K562 (cell line): Measurements from ENCODE around the gene VPS37D. TPM values are rescaled to one million over a fixed set of nuclear protein-coding genes. Genes with fewer than 3 reads are reported as not detected.

Experiments used
- ARID2 ChIP-seq: fragments of 450-650 bp; IDR thresholded peaks from 2 replicates; pipeline ENCODE4 v1.6.1; 2017; ENCODE audit warnings: antibody characterized with exemption, mild to moderate bottlenecking
- FOXP1 ChIP-seq: sonication (generic); formaldehyde crosslinking; IDR thresholded peaks from 2 replicates; pipeline ENCODE4 v1.8.0; 2022; ENCODE audit warnings: mild to moderate bottlenecking, missing genetic modification reagents
- HMGN3 ChIP-seq: IDR thresholded peaks from 2 replicates; pipeline ENCODE4 v1.6.1; 2011; ENCODE audit warnings: borderline replicate concordance, low read depth, mild to moderate bottlenecking, mixed read lengths, low read length; ENCODE audit not compliant: insufficient read length; ENCODE audit errors: extremely low read depth
- KAT7 ChIP-seq: sonication (generic); formaldehyde crosslinking; IDR thresholded peaks from 2 replicates; pipeline ENCODE4 v1.8.0; 2022; ENCODE audit warnings: missing genetic modification reagents, mild to moderate bottlenecking, borderline replicate concordance
- MYNN ChIP-seq, 2 experiments: sonication (generic); formaldehyde crosslinking in 1 of 2; IDR thresholded peaks; 2 replicates each; pipeline versions ENCODE4 v1.5.0 to v1.6.1; 2016 to 2020; ENCODE audit warnings: antibody characterized with exemption in 1 of 2, missing genetic modification reagents in 1 of 2
- RBM34 ChIP-seq: fragments of 200-400 bp; formaldehyde crosslinking; IDR thresholded peaks from 2 replicates; pipeline ENCODE4 v1.6.1; 2018; ENCODE audit warnings: low read length, borderline replicate concordance; ENCODE audit not compliant: insufficient read depth
- RFX1 ChIP-seq: fragments of 450-650 bp; IDR thresholded peaks from 2 replicates; pipeline ENCODE4 v1.6.1; 2016; ENCODE audit warnings: mild to moderate bottlenecking, moderate library complexity
- RHOXF2B ChIP-seq: fragments of 250-450 bp; sonication (Bioruptor Pico); conservative IDR thresholded peaks from 2 replicates; pipeline ENCODE4 v1.5.1; 2021
- SREBF2 ChIP-seq: sonication (generic); formaldehyde crosslinking; IDR thresholded peaks from 2 replicates; pipeline ENCODE4 v1.4.0; 2020; ENCODE audit warnings: mild to moderate bottlenecking, missing genetic modification reagents
- polyA plus RNA-seq, 8 experiments: library from polyadenylated mRNA; depleted of rRNA in 4 of 8; stranded (reverse) in 5 of 8; unstranded in 3 of 8; fragments of >200 nt; fragmentation: Nextera tagmentation in 2 of 8; fragmentation: Illumina TruSeq in 1 of 8; extraction: Ambion mirVana in 2 of 8; extraction: Trizol in 1 of 8; gene quantifications; 2 replicates each; pipeline versions ENCODE4 v1.2.1 to v1.2.3, GENCODE V29; 2011 to 2014; ENCODE audit warnings: inconsistent platforms in 1 of 8, missing spikeins in 1 of 8
- total RNA-seq, 7 experiments: library from RNA; depleted of rRNA in 6 of 7; stranded (reverse); fragments of >200 nt in 6 of 7; fragmentation: Illumina TruSeq in 2 of 7; extraction: Trizol in 2 of 7; gene quantifications; 2 replicates each; pipeline versions ENCODE4 v1.2.1 to v1.2.3, GENCODE V29; 2011 to 2021; ENCODE audit warnings: low replicate concordance in 1 of 7
- TF ChIP-seq, protein P1 (sequence below): fragments of 250-450 bp; sonication (Bioruptor Pico); IDR thresholded peaks from 2 replicates; pipeline ENCODE4 v1.4.0; 2020; ENCODE audit warnings: mild to moderate bottlenecking
- TF ChIP-seq, protein P2 (sequence below), 2 experiments: IDR thresholded peaks; 2 replicates each; pipeline ENCODE4 v1.6.1; 2011; ENCODE audit warnings: borderline replicate concordance in 1 of 2, control low read depth in 1 of 2, low read depth in 1 of 2, low read length in 1 of 2, mild to moderate bottlenecking in 1 of 2, mixed read lengths in 1 of 2, moderate library complexity in 1 of 2; ENCODE audit not compliant: insufficient read depth in 1 of 2, insufficient read length in 1 of 2, poor library complexity in 1 of 2, severe bottlenecking in 1 of 2; ENCODE audit errors: extremely low read depth in 1 of 2
- TF ChIP-seq, protein P3 (sequence below), 2 experiments: fragments of 150-350 bp in 1 of 2; IDR thresholded peaks; 2 replicates each; pipeline ENCODE4 v1.6.1; 2012 to 2016; ENCODE audit warnings: low read depth in 2 of 2, low read length in 2 of 2, mild to moderate bottlenecking in 1 of 2, moderate library complexity in 1 of 2
- TF ChIP-seq, protein P4 (sequence below): fragments of 450-650 bp; conservative IDR thresholded peaks from 2 replicates; pipeline ENCODE4 v1.6.1; 2016; ENCODE audit warnings: missing genetic modification characterization, low read depth, mild to moderate bottlenecking, control low read depth, missing compliant biosample characterization
- TF ChIP-seq, protein P5 (sequence below): fragments of 450-650 bp; IDR thresholded peaks from 2 replicates; pipeline ENCODE4 v1.6.1; 2016; ENCODE audit warnings: antibody characterized with exemption

Gene VPS37D
- total and polyA plus RNA-seq, 9 of the 15 experiments (the other 6 are each of a cell fraction or from before 2014, with no cell fraction given), result 0.25 to 2.3 (median 1.0) TPM; not detected in 3

DNA sequence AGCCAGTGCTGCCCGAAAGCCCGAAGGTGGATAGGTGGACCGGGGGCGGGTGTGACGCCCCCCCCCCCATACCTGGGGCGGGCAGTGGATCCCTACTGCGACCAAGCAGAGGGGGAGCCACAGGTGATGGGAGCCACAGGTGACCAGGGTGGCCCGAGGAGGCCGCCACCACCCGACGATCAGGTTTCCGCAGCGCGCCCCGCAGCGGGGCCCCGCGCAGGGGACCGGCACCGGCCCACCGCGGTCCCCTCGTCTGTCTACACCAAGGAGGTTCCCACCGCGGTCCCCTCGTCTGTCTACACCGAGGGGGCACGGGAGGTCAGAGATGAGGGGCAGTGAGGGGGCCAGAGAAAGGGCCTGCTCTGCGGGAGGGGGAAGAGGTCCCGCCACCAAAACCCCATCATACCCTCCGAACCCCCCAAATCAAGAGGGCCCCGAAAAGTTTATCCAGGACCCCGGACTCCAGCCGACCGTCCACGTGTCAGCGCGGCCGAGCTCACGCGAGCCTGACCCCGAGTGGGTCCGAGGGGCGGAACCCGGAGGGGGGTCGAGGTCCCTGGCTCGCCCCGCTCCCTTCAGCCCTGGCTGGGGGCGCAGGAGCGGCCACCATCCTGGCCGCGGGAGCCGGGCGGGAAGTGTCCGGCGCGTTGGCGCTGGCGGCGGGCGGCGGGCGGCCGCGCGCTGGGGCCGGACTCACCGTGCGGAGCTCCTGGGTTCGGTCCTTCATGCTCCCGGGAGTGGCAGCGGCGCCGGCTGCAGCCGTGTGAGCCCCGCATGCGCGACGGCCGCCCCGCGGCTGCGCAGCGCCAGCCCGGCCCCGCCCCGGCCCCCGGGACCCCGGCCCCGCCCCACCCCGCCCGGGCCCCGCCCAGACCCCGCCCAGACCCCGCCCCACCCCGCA is 51.5 kb downstream of the VPS37D start, which contains the start of gene STX1A (continued):
- TF ChIP-seq, protein P1, sequence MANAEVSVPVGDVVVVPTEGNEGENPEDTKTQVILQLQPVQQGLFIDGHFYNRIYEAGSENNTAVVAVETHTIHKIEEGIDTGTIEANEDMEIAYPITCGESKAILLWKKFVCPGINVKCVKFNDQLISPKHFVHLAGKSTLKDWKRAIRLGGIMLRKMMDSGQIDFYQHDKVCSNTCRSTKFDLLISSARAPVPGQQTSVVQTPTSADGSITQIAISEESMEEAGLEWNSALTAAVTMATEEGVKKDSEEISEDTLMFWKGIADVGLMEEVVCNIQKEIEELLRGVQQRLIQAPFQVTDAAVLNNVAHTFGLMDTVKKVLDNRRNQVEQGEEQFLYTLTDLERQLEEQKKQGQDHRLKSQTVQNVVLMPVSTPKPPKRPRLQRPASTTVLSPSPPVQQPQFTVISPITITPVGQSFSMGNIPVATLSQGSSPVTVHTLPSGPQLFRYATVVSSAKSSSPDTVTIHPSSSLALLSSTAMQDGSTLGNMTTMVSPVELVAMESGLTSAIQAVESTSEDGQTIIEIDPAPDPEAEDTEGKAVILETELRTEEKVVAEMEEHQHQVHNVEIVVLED (CRISPR knock-in tag), result no peak
- no peak for TF ChIP-seq FOXP1
- no peak for TF ChIP-seq RHOXF2B (CRISPR knock-in tag)
- no peak for TF ChIP-seq RFX1
- TF ChIP-seq ARID2, result no peak
- no peak for TF ChIP-seq RBM34
- no peak for TF ChIP-seq MYNN (IDR thresholded peaks at IDR 0.05)
- TF ChIP-seq MYNN (CRISPR knock-in tag; IDR thresholded peaks at IDR 0.05), result no peak
- TF ChIP-seq, protein P2, sequence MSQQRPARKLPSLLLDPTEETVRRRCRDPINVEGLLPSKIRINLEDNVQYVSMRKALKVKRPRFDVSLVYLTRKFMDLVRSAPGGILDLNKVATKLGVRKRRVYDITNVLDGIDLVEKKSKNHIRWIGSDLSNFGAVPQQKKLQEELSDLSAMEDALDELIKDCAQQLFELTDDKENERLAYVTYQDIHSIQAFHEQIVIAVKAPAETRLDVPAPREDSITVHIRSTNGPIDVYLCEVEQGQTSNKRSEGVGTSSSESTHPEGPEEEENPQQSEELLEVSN (IDR thresholded peaks at IDR 0.05; ENCODE audit: borderline replicate concordance in 1 of 2, extremely low read depth in 1 of 2, insufficient read depth in 1 of 2, insufficient read length in 1 of 2, low read depth in 1 of 2, low read length in 1 of 2, poor library complexity in 1 of 2, severe bottlenecking in 1 of 2), result peak; percentile 38 to 84
- peak; percentile 57 for TF ChIP-seq HMGN3
- TF ChIP-seq KAT7 (CRISPR knock-in tag), result peak; percentile 86
- TF ChIP-seq, protein P3, sequence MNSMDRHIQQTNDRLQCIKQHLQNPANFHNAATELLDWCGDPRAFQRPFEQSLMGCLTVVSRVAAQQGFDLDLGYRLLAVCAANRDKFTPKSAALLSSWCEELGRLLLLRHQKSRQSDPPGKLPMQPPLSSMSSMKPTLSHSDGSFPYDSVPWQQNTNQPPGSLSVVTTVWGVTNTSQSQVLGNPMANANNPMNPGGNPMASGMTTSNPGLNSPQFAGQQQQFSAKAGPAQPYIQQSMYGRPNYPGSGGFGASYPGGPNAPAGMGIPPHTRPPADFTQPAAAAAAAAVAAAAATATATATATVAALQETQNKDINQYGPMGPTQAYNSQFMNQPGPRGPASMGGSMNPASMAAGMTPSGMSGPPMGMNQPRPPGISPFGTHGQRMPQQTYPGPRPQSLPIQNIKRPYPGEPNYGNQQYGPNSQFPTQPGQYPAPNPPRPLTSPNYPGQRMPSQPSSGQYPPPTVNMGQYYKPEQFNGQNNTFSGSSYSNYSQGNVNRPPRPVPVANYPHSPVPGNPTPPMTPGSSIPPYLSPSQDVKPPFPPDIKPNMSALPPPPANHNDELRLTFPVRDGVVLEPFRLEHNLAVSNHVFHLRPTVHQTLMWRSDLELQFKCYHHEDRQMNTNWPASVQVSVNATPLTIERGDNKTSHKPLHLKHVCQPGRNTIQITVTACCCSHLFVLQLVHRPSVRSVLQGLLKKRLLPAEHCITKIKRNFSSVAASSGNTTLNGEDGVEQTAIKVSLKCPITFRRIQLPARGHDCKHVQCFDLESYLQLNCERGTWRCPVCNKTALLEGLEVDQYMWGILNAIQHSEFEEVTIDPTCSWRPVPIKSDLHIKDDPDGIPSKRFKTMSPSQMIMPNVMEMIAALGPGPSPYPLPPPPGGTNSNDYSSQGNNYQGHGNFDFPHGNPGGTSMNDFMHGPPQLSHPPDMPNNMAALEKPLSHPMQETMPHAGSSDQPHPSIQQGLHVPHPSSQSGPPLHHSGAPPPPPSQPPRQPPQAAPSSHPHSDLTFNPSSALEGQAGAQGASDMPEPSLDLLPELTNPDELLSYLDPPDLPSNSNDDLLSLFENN (IDR thresholded peaks at IDR 0.05; ENCODE audit: low read depth in 2 of 2, low read length in 2 of 2), result no peak
- no peak for TF ChIP-seq SREBF2 (CRISPR knock-in tag)
- TF ChIP-seq, protein P4, sequence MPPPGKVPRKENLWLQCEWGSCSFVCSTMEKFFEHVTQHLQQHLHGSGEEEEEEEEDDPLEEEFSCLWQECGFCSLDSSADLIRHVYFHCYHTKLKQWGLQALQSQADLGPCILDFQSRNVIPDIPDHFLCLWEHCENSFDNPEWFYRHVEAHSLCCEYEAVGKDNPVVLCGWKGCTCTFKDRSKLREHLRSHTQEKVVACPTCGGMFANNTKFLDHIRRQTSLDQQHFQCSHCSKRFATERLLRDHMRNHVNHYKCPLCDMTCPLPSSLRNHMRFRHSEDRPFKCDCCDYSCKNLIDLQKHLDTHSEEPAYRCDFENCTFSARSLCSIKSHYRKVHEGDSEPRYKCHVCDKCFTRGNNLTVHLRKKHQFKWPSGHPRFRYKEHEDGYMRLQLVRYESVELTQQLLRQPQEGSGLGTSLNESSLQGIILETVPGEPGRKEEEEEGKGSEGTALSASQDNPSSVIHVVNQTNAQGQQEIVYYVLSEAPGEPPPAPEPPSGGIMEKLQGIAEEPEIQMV (tag), result peak; percentile 45; the same call in 1 of the 2 replicates
- TF ChIP-seq, protein P5, sequence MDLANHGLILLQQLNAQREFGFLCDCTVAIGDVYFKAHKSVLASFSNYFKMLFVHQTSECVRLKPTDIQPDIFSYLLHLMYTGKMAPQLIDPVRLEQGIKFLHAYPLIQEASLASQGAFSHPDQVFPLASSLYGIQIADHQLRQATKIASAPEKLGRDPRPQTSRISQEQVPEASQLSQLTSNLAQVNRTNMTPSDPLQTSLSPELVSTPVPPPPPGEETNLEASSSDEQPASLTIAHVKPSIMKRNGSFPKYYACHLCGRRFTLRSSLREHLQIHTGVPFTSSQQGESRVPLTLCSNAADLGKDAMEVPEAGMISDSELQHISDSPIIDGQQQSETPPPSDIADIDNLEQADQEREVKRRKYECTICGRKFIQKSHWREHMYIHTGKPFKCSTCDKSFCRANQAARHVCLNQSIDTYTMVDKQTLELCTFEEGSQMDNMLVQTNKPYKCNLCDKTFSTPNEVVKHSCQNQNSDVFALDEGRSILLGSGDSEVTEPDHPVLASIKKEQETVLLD, result no peak
